Ovary (tissue), 3 donors: Measurements from ENCODE around the gene TEX51.

ENCODE experiments used
- CTCF ChIP-seq, 3 donors: fragments of 450-650 bp in 2 of 3; fragments of 200-600 bp in 1 of 3; IDR thresholded peaks; one replicate each; pipeline versions ENCODE4 v1.5.1 to v1.8.0; 2016 to 2022; ENCODE audit warnings: antibody characterized with exemption in 3 of 3, mild to moderate bottlenecking in 1 of 3
- POLR2A ChIP-seq: fragments of 450-650 bp; IDR thresholded peaks from one replicate; pipeline ENCODE4 v1.6.1; 2017; ENCODE audit warnings: antibody characterized with exemption, mild to moderate bottlenecking, moderate library complexity
- donor health status: DM: no; HTN: no; CAD: no.

- TF ChIP-seq CTCF (IDR thresholded peaks at IDR 0.05) = peak; percentile 18 to 43 (median 22)
- TF ChIP-seq POLR2A = no peak
Observed at GRCh38 chr2:126886211-126886915, 12.3 kb upstream of the TEX51 start.
